NCI-H2107 treated with DMSO at 0.1 percent for 48 hours (cell line): ENCODE measurements around the gene XPO4.
"Not testable (repeated sequence)": the region's sequence is repeated elsewhere in the genome, so short reads cannot be mapped to it uniquely, and the experiment has no call there.

Experiments used
- DNase-seq: peaks from one replicate; lab custom pipeline; 2025; ENCODE audit not compliant: unreplicated experiment; lab: John Stamatoyannopoulos, UW

Gene XPO4

DNA sequence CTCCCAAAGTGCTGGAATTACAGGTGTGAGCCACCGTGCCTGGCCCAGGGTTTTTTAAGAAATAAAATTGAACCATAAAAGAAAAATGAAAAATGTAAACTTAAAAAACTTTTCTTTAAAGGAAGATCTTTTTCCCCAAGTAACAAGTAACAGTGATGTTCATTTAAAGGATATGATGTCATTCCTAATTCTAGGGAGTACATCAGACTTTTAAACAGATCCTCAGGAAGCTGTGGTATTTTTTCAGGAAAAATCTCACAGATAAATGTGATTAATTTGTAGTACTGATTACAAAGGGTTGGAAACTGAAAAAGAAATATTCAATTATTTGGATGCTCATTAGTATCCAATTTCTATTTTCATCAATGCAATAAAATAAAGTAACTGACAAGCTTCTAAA lies 114.2 kb downstream of the XPO4 start:
- DNase-seq, result no peak

DNA sequence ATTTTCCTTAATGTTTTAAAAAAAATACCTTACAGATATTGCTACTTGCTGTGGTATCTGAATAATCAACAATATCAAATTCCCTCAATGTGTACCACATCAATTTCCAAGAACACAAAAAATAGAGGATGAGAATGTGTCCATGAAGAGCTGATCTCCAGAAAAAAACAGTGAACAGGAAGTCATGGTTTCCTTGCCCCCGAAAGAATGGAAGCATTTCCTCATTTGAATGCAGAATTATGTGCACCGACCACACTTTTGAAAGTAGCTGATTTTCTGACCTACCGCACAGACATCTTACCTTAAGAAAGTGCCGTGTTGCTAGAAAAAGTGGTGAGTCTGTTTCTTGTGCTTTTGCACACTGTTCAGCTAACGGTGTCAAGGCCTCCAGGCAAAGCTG lies 115.4 kb downstream of the XPO4 start:
- DNase-seq, result no peak

- no peak for DNase-seq
Measured at GRCh38 chr13:20782116-20782708, 120.3 kb downstream of the XPO4 start.

- no peak for DNase-seq
Measured at GRCh38 chr13:20780317-20780716, 122.2 kb downstream of the XPO4 start.

GRCh38 chr13:20779405-20779804 lies 123.1 kb downstream of the XPO4 start:
- DNase-seq, result no peak

DNA sequence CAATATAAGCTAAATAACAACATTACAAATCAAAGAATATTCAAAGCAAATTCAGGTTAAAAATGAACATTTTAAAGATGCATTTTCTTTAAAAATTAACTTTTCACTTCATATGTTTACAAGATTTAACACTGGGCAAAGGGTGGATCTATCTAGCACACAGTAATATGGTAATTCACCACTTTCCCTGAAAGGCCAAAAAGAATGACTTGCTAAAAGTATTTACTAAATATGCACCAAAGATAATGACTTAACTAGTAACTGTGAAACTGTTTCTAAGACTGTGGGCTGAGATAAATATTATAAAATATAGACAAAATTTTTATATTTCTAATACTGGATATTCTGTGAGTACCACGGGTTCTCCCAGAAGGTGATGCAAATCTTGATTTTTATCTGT lies 124.2 kb downstream of the XPO4 start:
- DNase-seq, result no peak

- no peak for DNase-seq
Measured at GRCh38 chr13:20776751-20777150, 125.8 kb downstream of the XPO4 start.

GRCh38 chr13:20775961-20776360 lies 126.6 kb downstream of the XPO4 start:
- DNase-seq, result no peak

DNA sequence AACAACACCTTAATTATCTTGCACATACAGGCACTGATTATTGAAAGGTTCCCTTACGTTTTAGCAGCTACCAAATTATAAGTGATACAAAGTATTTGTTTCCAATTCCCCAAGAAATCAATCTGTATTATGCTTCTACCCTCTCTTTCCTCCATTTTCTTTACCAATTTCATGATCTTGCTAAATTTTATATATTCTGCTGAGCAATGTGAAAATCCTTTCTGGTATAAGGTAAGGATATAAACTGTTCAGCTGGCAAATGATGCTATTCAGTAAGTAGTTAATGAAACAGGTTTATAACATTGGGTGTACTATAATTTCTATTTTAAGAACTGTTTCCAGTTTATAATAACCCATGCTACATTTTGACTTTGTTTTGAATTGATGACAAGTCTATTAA lies 127.8 kb downstream of the XPO4 start:
- DNase-seq, result no peak

- peak; percentile 72 for DNase-seq
Measured at GRCh38 chr13:20773194-20774080, 129.1 kb downstream of the XPO4 start, which contains the start of gene EEF1AKMT1. Gene EEF1AKMT1, minus strand, starts transcription at chr13:20773961. Its CDS starts 16,363 bp downstream, at chr13:20757598.

DNA sequence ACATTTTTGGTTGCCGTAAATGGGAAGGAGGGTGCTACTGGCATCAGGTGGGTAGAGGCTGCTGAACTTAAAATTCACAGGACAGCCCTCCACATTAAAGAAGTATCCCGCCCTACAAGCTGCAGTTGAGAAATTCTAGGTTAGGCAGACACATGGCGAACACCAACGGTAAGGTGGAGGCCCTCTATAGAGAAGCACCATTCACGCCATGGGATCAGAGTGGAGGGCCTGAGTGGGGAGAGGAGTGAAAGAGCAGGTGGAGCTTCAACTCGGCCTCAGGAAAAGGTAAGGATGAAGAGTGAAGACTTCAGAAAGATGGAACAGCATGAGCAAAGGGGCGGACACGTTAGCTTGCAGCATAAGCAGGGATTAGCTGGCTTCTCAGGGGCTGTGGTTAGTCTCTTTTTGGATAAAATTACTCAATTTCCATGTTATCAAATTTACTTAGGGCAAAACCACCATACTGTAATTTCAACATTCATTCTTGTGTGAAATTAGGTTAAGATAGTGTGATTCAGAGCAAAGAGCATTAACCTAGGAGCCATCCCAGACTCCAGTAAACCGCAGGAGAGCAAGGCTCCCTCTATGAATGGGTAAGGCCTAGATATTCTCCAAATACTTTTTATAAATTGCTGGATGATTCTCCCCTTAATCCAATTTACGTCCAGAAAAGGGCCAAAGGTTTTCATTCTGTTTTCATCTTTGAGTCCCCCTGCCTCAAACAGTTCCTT lies 130.0 kb downstream of the XPO4 start:
- no peak for DNase-seq

DNA sequence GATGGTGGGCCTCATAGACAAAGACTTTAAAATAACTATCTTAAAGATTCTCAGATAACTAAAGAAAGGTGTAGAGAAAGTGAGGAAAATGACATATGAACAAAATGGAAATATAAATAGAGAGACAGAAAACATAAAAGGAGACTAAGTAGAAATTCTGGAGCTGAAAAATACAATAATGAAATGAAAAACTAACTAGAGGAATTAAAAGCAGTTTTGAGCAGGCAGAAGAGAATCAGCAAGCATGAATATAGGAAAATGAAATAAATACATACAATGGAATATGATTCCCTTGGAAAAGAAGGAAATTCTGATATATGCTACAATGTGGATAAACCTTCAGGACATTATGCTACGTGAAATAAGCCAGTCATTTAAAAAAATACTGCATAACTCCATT lies 132.7 kb downstream of the XPO4 start:
- DNase-seq, result no peak

DNA sequence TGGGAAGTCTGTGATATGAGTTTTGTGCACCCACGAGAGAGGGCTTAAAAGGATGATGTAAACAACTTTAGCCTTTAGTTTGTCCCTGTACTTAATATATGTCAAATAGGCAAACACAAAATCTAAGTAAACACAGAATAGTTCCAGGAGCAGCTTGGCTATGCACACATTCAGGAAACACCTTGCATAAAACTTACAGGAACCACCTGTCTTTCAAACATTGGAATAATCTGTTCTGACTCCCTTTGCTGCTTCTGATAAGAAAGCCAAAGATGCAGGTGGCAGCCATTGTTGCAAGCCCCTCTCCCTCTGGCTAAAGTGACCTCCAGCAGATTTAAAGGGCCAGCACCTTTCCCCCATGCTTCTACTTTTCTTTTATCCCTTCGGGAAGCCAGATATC lies 133.5 kb downstream of the XPO4 start:
- DNase-seq, result no peak

GRCh38 chr13:20767309-20767943 lies 135.1 kb downstream of the XPO4 start:
- DNase-seq, result no peak

- DNase-seq, result no peak
Measured at GRCh38 chr13:20760872-20761271, 141.7 kb downstream of the XPO4 start.

DNA sequence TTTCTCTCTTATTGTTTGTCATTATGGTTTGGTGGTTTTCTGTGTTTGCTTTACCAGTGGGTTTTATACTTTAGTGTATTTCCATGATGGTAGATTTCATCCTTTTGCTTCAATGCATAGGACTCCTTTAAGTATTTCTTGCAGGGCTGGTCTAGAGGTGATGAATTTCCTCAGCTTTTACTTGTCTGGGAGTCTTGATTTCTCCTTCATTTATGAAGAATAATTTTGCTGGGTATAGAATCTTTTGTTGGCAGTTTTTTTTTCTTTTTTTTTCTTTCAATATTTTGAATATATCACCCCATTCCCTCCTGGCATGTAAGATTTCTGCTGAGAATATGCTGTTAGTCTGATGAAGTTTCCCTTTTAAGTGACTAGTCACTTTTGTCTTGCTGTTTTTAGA lies 148.5 kb downstream of the XPO4 start:
- DNase-seq, result no peak

DNA sequence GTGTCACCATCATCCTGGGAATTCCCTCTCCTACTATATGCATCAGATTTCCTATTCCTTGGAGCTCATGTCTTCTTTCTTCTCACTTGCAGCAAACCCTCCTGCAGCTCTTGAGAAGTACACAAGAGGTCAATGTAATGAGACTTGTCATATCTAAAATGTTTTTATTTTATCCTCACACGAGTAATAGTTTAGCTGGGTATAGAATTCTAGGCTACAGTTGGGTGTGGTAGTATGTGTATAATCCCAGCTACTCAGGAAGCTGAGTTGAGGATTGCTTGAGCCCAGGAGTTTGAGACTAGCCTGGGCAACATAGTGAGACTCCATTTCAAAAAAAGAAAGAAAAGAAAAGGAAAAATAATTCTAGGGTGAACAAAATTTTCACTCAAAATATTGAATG lies 153.2 kb downstream of the XPO4 start:
- no peak for DNase-seq

DNA sequence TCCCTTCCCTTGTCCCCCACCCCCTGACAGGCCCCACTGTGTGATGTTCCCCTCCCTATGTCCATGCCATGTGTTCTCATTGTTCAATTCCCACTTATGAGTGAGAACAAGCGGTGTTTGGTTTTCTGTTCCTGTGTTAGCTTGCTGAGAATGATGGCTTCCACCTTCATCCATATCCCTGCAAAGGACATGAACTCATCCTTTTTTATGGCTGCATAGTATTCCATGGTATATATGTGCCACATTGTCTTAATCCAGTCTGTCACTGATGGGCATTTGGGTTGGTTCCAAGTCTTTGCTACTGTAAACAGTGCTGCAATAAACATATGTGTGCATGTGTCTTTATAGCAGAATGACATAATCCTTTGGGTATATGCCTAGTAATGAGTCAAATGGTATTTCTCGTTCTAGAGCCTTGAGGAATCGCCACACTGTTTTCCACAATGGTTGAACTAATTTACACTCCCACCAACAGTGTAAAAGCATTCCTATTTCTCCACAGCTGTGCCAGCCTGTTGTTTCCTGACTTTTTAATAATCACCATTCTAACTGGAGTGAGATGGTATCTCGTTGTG lies 158.6 kb downstream of the XPO4 start:
- DNase-seq, result not testable (repeated sequence)

DNA sequence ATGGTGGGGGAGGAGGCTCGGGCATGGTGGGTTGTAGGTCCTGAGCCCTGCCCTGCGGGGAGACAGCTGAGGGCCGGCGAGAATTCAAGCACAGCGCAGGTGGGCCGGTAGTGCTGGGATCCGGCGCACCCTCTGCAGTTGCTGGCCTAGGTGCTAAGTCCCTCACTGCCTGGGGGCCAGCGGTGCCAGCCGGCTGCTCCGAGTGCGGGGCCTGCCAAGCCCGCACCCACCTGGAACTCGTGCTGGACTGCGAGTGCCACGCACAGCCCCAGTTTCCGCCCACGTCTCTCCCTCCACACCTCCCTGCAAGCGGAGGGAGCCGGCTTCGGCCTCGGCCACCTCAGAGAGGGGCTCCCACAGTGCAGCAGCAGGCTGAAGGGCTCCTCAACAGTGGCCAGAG lies 162.5 kb downstream of the XPO4 start:
- DNase-seq, result no peak

GRCh38 chr13:20738616-20739015 lies 163.9 kb downstream of the XPO4 start:
- DNase-seq, result no peak
